Endodermal cell (in vitro differentiated cells): Measurements from ENCODE around the gene PLEKHM1. TPM values are rescaled to one million over a fixed set of nuclear protein-coding genes. Genes with fewer than 3 reads are reported as not detected.

Experiments used
- DNase-seq: peaks from one replicate; pipeline ENCODE4 v3.0.0-alpha.2; 2017
- H3K27ac ChIP-seq: 2 replicates; pipeline ENCODE4 v1.5.1; 2013; ENCODE audit warnings: mild to moderate bottlenecking, low read depth, low read length, moderate library complexity
- H3K27me3 ChIP-seq: 2 replicates; pipeline ENCODE4 v1.6.1; 2013; ENCODE audit warnings: mild to moderate bottlenecking, low read length, moderate library complexity; ENCODE audit not compliant: insufficient read depth, control insufficient read depth, poor library complexity, severe bottlenecking
- H3K36me3 ChIP-seq: 2 replicates; pipeline ENCODE4 v1.7.0; 2013; ENCODE audit warnings: mild to moderate bottlenecking, low read length, moderate library complexity; ENCODE audit not compliant: control insufficient read depth, insufficient read depth
- H3K4me1 ChIP-seq: one replicate; pipeline ENCODE4 v1.7.0; 2013; ENCODE audit warnings: low read length; ENCODE audit not compliant: control insufficient read depth, insufficient read depth
- H3K4me3 ChIP-seq: 2 replicates; pipeline ENCODE4 v1.5.1; 2013; ENCODE audit warnings: mild to moderate bottlenecking, low read length, moderate library complexity
- H3K9ac ChIP-seq: 2 replicates; pipeline ENCODE4 v1.6.1; 2013; ENCODE audit warnings: mild to moderate bottlenecking, low read length, moderate library complexity; ENCODE audit not compliant: poor library complexity, severe bottlenecking; ENCODE audit errors: extremely low read depth
- H3K9me3 ChIP-seq: 2 replicates; pipeline ENCODE4 v1.6.1; 2013; ENCODE audit warnings: mild to moderate bottlenecking, low read length, moderate library complexity; ENCODE audit not compliant: control insufficient read depth
- H3K27ac Mint-ChIP-seq: 2 replicates; pipeline ENCODE4 v1.8.0; 2020; ENCODE audit warnings: mixed read lengths
- H3K27me3 Mint-ChIP-seq: 2 replicates; pipeline ENCODE4 v1.8.0; 2021; ENCODE audit warnings: mild to moderate bottlenecking, mixed read lengths; ENCODE audit not compliant: insufficient read depth
- H3K36me3 Mint-ChIP-seq: 2 replicates; pipeline ENCODE4 v1.8.0; 2020; ENCODE audit warnings: low read depth, mixed read lengths
- H3K4me1 Mint-ChIP-seq: 2 replicates; pipeline ENCODE4 v1.8.0; 2020; ENCODE audit warnings: mixed read lengths
- H3K4me3 Mint-ChIP-seq: 2 replicates; pipeline ENCODE4 v1.8.0; 2020; ENCODE audit warnings: mild to moderate bottlenecking, moderate library complexity, mixed read lengths
- H3K9me3 Mint-ChIP-seq: 2 replicates; pipeline ENCODE4 v1.8.0; 2020; ENCODE audit warnings: mild to moderate bottlenecking, mixed read lengths
- WGBS, 2 experiments: methylation state at CpG; one replicate each; pipeline versions ENCODE4 v1.1.5 to v1.1.7; 2013; ENCODE audit warnings: missing lambda C conversion rate in 2 of 2, mixed read lengths in 1 of 2; ENCODE audit not compliant: insufficient coverage in 1 of 2, insufficient read length in 1 of 2; 5-methylcytosine and 5-hydroxymethylcytosine counted together
- total RNA-seq, 2 donors: library from RNA; stranded (reverse); fragmentation: NEBNext Ultra II Directional in 1 of 2; extraction: Animal tissue kit (Norgen Biotek cat#: 25700) in 1 of 2; gene quantifications; 2 replicates in 1 of 2; 3 replicates in 1 of 2; pipeline ENCODE4 v1.2.1, GENCODE V29; 2021
- TF ChIP-seq, protein P1 (sequence below): fragments of 200-600 bp; sonication (generic); conservative IDR thresholded peaks from 2 replicates; pipeline ENCODE4 v1.5.0; 2021; ENCODE audit warnings: antibody characterized with exemption, mild to moderate bottlenecking

Gene PLEKHM1
- total RNA-seq, 2 donors from 2014 or later, result 18.4 to 29.8 TPM

DNA sequence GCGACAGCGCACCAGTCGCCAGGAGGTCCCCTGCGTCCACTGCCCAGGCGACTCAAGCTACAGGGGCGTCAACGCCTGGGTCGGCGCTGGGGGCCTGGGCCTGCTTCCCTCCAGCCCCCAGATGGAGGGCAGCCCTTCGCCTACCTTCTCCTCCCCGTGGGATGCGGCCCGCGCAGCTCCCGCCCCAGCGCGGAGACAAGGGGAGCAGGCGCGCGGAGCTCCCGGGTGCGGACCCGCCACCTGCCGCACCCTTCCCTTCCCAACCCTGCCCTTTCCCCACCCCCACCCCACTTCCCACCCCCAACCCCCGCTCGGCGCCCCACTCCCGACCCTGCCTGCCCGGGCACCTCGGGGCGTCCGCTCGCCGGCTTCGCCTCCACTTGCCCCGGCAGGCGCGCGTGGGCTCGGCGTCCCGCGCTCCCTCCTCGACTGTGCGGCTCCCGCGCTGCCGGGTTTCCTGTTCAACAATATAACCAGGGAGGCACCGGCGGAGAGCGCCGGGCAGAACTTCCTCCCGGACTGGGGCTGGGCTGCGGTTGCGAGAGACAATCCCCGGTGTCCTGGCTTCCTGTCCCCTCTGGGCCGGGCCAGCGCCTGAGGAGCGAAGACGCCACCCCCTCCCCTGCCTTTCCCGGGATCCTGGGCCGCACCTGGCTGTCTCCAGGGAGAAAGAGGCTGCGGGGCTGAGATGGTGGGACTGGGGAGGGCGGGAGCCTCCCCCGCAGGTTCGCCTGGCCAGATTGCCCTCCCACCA, 57.9 kb downstream of the PLEKHM1 start, which contains the start of gene ARHGAP27:
TSS of gene ARHGAP27 (minus strand) at position 466 of the 754 bp plus-strand sequence. CDS start 2,591 bp downstream, outside the sequence.
- H3K36me3 ChIP-seq, result no peaks in the 10 kb centered on the region
- peaks cover 56% of the 10 kb centered on the region for H3K27me3 ChIP-seq
- peak within 1 kb of the TSS; percentile 76 for H3K4me3 ChIP-seq
- no peak within 1 kb of the TSS for H3K9ac ChIP-seq
- H3K27ac ChIP-seq, result no peak within 1 kb of the TSS
- Mint-ChIP-seq H3K4me3 (peak within 1 kb of the TSS; percentile 66), H3K9me3 (no peaks in the 10 kb centered on the region), H3K27me3 (peaks cover 60% of the 10 kb centered on the region), H3K27ac (no peak within 1 kb of the TSS), H3K4me1 (peaks cover 12% of the 10 kb centered on the region), H3K36me3 (peaks cover under 1% of the 10 kb centered on the region)
- DNase-seq, result peak; percentile 89
- H3K9me3 ChIP-seq, result no peaks in the 10 kb centered on the region
- H3K4me1 ChIP-seq, result no peaks in the 10 kb centered on the region
- TF ChIP-seq, protein P1, sequence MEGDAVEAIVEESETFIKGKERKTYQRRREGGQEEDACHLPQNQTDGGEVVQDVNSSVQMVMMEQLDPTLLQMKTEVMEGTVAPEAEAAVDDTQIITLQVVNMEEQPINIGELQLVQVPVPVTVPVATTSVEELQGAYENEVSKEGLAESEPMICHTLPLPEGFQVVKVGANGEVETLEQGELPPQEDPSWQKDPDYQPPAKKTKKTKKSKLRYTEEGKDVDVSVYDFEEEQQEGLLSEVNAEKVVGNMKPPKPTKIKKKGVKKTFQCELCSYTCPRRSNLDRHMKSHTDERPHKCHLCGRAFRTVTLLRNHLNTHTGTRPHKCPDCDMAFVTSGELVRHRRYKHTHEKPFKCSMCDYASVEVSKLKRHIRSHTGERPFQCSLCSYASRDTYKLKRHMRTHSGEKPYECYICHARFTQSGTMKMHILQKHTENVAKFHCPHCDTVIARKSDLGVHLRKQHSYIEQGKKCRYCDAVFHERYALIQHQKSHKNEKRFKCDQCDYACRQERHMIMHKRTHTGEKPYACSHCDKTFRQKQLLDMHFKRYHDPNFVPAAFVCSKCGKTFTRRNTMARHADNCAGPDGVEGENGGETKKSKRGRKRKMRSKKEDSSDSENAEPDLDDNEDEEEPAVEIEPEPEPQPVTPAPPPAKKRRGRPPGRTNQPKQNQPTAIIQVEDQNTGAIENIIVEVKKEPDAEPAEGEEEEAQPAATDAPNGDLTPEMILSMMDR, result no peak
- WGBS, 2 experiments, result 0 to 4% methylated on average over 5 to 55 of the region's 66 CpGs

DNA sequence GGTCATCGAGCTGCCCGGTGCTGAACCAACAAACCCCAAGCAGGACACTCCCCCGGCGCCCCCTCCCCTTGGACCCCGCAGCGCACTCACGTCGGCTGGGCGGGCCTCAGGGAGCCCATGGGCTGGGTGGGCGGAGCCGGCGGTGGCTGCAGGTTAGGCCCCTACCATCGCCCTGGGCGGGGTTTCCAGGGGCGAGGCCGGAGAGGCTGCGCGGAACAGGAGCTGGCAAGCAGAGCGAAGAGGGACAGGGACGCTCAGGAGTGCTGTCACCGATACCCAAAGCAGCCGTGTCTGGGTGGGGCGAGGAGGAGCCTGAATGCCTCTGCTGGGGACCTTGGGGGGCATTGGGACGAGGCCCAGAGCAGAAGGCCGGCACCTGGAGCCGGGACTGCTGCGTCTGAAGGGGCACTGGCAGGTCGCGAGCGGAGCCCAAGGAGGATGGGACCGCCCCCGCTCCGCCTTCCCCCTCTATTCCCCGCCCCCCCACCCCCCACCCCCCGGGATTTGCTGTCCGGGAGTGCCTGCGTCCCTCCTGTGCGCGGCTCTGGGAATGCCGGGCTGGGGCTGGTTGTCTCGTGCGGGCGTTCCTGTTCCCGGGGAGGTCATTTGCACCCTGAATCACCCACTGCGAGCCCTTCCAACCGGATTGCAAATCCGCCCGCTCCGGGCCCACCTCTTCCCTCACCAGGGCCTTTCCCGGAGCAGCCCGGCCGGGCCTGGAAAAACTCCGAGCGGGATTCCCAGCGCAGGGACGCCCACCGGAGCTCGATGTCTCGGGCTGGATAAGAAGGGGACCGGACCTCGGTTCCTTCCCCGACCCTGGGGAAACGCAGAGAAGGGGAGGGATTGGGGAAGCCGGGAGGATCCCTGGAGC, 58.8 kb downstream of the PLEKHM1 start:
- Histone ChIP-seq H3K27ac (no peak overlapping the region), H3K9me3 (no peaks in the 10 kb centered on the region), H3K4me3 (peak overlapping the region; percentile 76), H3K4me1 (no peaks in the 10 kb centered on the region), H3K36me3 (no peaks in the 10 kb centered on the region), H3K27me3 (peaks cover 64% of the 10 kb centered on the region), H3K9ac (no peak overlapping the region)
- H3K36me3 Mint-ChIP-seq, result no peaks in the 10 kb centered on the region
- H3K4me3 Mint-ChIP-seq, result peak overlapping the region; percentile 66
- H3K9me3 Mint-ChIP-seq, result no peaks in the 10 kb centered on the region
- H3K27ac Mint-ChIP-seq, result no peak overlapping the region
- peaks cover 67% of the 10 kb centered on the region for H3K27me3 Mint-ChIP-seq
- peak; percentile 99 for DNase-seq
- WGBS, 2 experiments, result 0% methylated on average over 20 to 55 of the region's 64 CpGs
- H3K4me1 Mint-ChIP-seq, result peaks cover 11% of the 10 kb centered on the region
- TF ChIP-seq, protein P1, result no peak

DNA sequence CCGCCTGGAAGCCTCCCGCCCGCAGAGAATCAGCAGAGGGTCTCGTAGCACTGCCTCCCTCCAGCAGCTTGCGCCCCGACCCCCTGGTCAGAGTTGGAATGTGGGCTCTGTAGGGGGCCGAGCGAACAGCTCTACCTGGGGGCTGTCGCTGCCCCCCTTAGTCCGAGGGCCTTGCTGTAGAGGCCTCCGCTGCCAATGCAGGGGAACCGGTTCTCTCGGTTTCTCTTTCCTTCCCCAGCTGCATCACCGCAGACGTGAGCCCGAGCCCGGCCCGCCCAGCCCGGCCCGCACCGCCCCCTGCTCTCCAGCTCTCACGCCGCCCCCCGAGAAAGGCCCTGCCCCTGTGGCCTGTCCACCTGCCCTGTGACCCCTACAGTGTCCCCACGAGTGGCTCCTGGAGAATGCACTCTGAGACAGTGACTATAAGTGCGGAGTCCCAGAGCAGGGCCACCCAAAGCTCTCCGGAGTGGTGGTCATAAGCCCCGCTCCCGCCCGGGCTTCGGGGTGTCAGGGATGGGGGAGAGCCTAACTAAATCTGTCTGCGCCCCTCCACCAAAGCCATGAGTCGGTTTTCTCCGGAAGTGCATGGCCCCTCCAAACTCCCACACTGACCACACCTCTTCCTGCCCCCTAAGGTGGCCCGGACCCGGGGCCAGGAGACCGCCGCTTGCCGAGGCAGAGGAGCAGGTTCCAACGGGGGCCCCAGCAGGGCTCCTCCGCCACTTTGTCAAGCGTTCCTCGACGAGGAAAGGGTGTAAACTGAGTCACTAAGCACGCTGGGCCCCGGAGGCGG, 59.6 kb downstream of the PLEKHM1 start:
- 7 to 16% methylated on average over 11 to 45 of the region's 47 CpGs for WGBS, 2 experiments
- no peaks in the 10 kb centered on the region for H3K9me3 Mint-ChIP-seq
- no peaks in the 10 kb centered on the region for H3K4me1 ChIP-seq
- H3K27me3 Mint-ChIP-seq, result peaks cover 75% of the 10 kb centered on the region
- H3K27me3 ChIP-seq, result peaks cover 71% of the 10 kb centered on the region
- no peaks in the 10 kb centered on the region for H3K36me3 ChIP-seq
- H3K4me3 ChIP-seq, result peak overlapping the region; percentile 75
- no peak overlapping the region for H3K9ac ChIP-seq
- H3K9me3 ChIP-seq, result no peaks in the 10 kb centered on the region
- H3K36me3 Mint-ChIP-seq, result no peaks in the 10 kb centered on the region
- TF ChIP-seq, protein P1, result no peak
- H3K27ac ChIP-seq, result no peak overlapping the region
- DNase-seq, result peak; percentile 89
- H3K4me1 Mint-ChIP-seq, result peaks cover 11% of the 10 kb centered on the region
- no peak overlapping the region for H3K27ac Mint-ChIP-seq
- peak overlapping the region; percentile 66 for H3K4me3 Mint-ChIP-seq
